ENCODE measurements around the gene ACVR1.

GRCh38 chr2:157880927-157881326 lies 4.8 kb upstream of the ACVR1 start:
- TF ChIP-seq CTCF (conservative IDR thresholded peaks at IDR 0.05; ENCODE audit: low read depth in 2 of 2) (no peak), POLR2AphosphoS5 (IDR thresholded peaks at IDR 0.05; ENCODE audit: low read depth) (no peak), EZH2phosphoT487 (IDR thresholded peaks at IDR 0.05; ENCODE audit: unreplicated experiment) (no peak), JUNB (IDR thresholded peaks at IDR 0.05; ENCODE audit: unreplicated experiment) (no peak), EZH2 (IDR thresholded peaks at IDR 0.05; ENCODE audit: low read depth, unreplicated experiment) (no peak)
- TF ChIP-seq, protein P1, sequence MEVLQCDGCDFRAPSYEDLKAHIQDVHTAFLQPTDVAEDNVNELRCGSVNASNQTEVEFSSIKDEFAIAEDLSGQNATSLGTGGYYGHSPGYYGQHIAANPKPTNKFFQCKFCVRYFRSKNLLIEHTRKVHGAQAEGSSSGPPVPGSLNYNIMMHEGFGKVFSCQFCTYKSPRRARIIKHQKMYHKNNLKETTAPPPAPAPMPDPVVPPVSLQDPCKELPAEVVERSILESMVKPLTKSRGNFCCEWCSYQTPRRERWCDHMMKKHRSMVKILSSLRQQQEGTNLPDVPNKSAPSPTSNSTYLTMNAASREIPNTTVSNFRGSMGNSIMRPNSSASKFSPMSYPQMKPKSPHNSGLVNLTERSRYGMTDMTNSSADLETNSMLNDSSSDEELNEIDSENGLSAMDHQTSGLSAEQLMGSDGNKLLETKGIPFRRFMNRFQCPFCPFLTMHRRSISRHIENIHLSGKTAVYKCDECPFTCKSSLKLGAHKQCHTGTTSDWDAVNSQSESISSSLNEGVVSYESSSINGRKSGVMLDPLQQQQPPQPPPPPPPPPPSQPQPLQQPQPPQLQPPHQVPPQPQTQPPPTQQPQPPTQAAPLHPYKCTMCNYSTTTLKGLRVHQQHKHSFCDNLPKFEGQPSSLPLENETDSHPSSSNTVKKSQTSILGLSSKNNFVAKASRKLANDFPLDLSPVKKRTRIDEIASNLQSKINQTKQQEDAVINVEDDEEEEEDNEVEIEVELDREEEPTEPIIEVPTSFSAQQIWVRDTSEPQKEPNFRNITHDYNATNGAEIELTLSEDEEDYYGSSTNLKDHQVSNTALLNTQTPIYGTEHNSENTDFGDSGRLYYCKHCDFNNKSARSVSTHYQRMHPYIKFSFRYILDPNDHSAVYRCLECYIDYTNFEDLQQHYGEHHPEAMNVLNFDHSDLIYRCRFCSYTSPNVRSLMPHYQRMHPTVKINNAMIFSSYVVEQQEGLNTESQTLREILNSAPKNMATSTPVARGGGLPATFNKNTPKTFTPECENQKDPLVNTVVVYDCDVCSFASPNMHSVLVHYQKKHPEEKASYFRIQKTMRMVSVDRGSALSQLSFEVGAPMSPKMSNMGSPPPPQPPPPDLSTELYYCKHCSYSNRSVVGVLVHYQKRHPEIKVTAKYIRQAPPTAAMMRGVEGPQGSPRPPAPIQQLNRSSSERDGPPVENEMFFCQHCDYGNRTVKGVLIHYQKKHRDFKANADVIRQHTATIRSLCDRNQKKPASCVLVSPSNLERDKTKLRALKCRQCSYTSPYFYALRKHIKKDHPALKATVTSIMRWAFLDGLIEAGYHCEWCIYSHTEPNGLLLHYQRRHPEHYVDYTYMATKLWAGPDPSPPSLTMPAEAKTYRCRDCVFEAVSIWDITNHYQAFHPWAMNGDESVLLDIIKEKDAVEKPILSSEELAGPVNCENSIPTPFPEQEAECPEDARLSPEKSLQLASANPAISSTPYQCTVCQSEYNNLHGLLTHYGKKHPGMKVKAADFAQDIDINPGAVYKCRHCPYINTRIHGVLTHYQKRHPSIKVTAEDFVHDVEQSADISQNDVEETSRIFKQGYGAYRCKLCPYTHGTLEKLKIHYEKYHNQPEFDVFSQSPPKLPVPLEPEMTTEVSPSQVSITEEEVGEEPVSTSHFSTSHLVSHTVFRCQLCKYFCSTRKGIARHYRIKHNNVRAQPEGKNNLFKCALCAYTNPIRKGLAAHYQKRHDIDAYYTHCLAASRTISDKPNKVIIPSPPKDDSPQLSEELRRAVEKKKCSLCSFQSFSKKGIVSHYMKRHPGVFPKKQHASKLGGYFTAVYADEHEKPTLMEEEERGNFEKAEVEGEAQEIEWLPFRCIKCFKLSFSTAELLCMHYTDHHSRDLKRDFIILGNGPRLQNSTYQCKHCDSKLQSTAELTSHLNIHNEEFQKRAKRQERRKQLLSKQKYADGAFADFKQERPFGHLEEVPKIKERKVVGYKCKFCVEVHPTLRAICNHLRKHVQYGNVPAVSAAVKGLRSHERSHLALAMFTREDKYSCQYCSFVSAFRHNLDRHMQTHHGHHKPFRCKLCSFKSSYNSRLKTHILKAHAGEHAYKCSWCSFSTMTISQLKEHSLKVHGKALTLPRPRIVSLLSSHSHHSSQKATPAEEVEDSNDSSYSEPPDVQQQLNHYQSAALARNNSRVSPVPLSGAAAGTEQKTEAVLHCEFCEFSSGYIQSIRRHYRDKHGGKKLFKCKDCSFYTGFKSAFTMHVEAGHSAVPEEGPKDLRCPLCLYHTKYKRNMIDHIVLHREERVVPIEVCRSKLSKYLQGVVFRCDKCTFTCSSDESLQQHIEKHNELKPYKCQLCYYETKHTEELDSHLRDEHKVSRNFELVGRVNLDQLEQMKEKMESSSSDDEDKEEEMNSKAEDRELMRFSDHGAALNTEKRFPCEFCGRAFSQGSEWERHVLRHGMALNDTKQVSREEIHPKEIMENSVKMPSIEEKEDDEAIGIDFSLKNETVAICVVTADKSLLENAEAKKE (CRISPR knock-in tag; IDR thresholded peaks at IDR 0.05), result no peak

Measured in GM23338 (cell line).